Measurements from ENCODE around the gene ADRA1B.

ADRA1B gene

GRCh38 chr5:160021831-160022446 lies 105.7 kb downstream of the ADRA1B start:
- peak; percentile 26 for DNase-seq

All from stimulated activated CD4-positive, alpha-beta T cell treated with anti-CD3 and anti-CD28 coated beads, Interleukin-1b, Interleukin-23, amount 100 ng/mL, for 48 hours (primary cell).